IMR-90 (cell line): ENCODE results near the gene OTC.

ENCODE experiments used
- CEBPB ChIP-seq: IDR thresholded peaks from 2 replicates; pipeline ENCODE4 v1.6.1; 2012; ENCODE audit warnings: low read depth, low read length, improper control_type of control experiment
- CTCF ChIP-seq: conservative IDR thresholded peaks from 2 replicates; pipeline ENCODE4 v1.5.1; 2012; ENCODE audit warnings: mild to moderate bottlenecking, low read depth, low read length, improper control_type of control experiment
- FOS ChIP-seq: fragments of 150-350 bp; IDR thresholded peaks from 2 replicates; pipeline ENCODE4 v1.6.1; 2016; ENCODE audit warnings: low read depth, low read length
- NFE2L2 ChIP-seq: fragments of 150-350 bp; IDR thresholded peaks from 2 replicates; pipeline ENCODE4 v1.6.1; 2016; ENCODE audit warnings: low read depth, mild to moderate bottlenecking, low read length
- POLR2A ChIP-seq: IDR thresholded peaks from 2 replicates; pipeline ENCODE4 v1.6.1; 2012; ENCODE audit warnings: mild to moderate bottlenecking, low read depth, low read length
- RFX5 ChIP-seq: IDR thresholded peaks from 2 replicates; pipeline ENCODE4 v1.8.0; 2012; ENCODE audit warnings: low read depth, mild to moderate bottlenecking, low read length, moderate library complexity
- SMC3 ChIP-seq: fragments of 150-350 bp; IDR thresholded peaks from 2 replicates; pipeline ENCODE4 v1.6.1; 2016; ENCODE audit warnings: low read depth, mild to moderate bottlenecking, antibody characterized with exemption, low read length, moderate library complexity
- USF2 ChIP-seq: fragments of 150-350 bp; IDR thresholded peaks from 2 replicates; pipeline ENCODE4 v1.6.1; 2017; ENCODE audit warnings: mild to moderate bottlenecking, antibody characterized with exemption, low read length, low read depth

- TF ChIP-seq CTCF (no peak), FOS (no peak), POLR2A (no peak), CEBPB (no peak), SMC3 (no peak), RFX5 (no peak), NFE2L2 (no peak), USF2 (no peak)
Observed at GRCh38 chrX:38431525-38431924, 79.1 kb downstream of the OTC start.
